GM23248 (cell line): Measurements from ENCODE around the gene ANKLE2. TPM values are rescaled to one million over a fixed set of nuclear protein-coding genes. Genes with fewer than 3 reads are reported as not detected.

ENCODE experiments used
- DNase-seq: peaks from one replicate; pipeline ENCODE4 v3.0.0-alpha.2; 2015
- H2AFZ ChIP-seq: fragments of 200-600 bp; sonication (generic); 2 replicates; pipeline ENCODE4 v1.6.1; 2016; ENCODE audit warnings: antibody characterized with exemption
- H3F3A ChIP-seq: fragments of 200-600 bp; sonication (generic); 2 replicates; pipeline ENCODE4 v1.6.1; 2016; ENCODE audit warnings: mild to moderate bottlenecking, antibody characterized with exemption, mixed run types; ENCODE audit not compliant: insufficient read depth
- H3K27ac ChIP-seq: fragments of 200-600 bp; sonication (generic); 2 replicates; pipeline ENCODE4 v1.5.1; 2016; ENCODE audit warnings: mild to moderate bottlenecking
- H3K27me3 ChIP-seq: fragments of 200-600 bp; sonication (generic); replicated peaks from 2 replicates; pipeline ENCODE4 v1.6.1; 2016; ENCODE audit warnings: mild to moderate bottlenecking; ENCODE audit not compliant: insufficient read depth
- H3K36me3 ChIP-seq: fragments of 200-600 bp; sonication (generic); 2 replicates; pipeline ENCODE4 v1.6.1; 2016; ENCODE audit warnings: low read depth, mild to moderate bottlenecking
- H3K4me1 ChIP-seq: fragments of 200-600 bp; sonication (generic); 2 replicates; pipeline ENCODE4 v1.6.1; 2016; ENCODE audit warnings: mild to moderate bottlenecking; ENCODE audit not compliant: insufficient read depth
- H3K4me2 ChIP-seq: fragments of 200-600 bp; sonication (generic); one replicate; pipeline ENCODE4 v1.6.1; 2016; ENCODE audit warnings: mild to moderate bottlenecking; ENCODE audit not compliant: unreplicated experiment
- H3K4me3 ChIP-seq: fragments of 200-600 bp; sonication (generic); 2 replicates; pipeline ENCODE4 v1.5.1; 2016; ENCODE audit warnings: mild to moderate bottlenecking
- H3K79me2 ChIP-seq: fragments of 200-600 bp; sonication (generic); 2 replicates; pipeline ENCODE4 v1.6.1; 2016; ENCODE audit warnings: mild to moderate bottlenecking; ENCODE audit not compliant: insufficient read depth
- H3K9ac ChIP-seq: fragments of 200-600 bp; sonication (generic); 2 replicates; pipeline ENCODE4 v1.6.1; 2016; ENCODE audit warnings: mild to moderate bottlenecking
- H3K9me2 ChIP-seq: fragments of 200-600 bp; sonication (generic); 2 replicates; pipeline ENCODE4 v1.6.1; 2016; ENCODE audit warnings: mixed run types, mild to moderate bottlenecking, moderate library complexity; ENCODE audit not compliant: insufficient read depth
- H3K9me3 ChIP-seq: fragments of 200-600 bp; sonication (generic); one replicate; pipeline ENCODE4 v1.6.1; 2017; ENCODE audit warnings: low read depth
- H4K20me1 ChIP-seq: fragments of 200-600 bp; sonication (generic); 2 replicates; pipeline ENCODE4 v1.6.0; 2016; ENCODE audit not compliant: insufficient read depth
- EZH2 ChIP-seq: fragments of 200-600 bp; sonication (generic); IDR thresholded peaks from 2 replicates; pipeline ENCODE4 v1.6.1; 2018; ENCODE audit warnings: antibody characterized with exemption, mild to moderate bottlenecking; ENCODE audit not compliant: insufficient read depth, poor library complexity, severe bottlenecking
- EZH2phosphoT487 ChIP-seq: fragments of 200-600 bp; sonication (generic); IDR thresholded peaks from 2 replicates; pipeline ENCODE4 v1.6.1; 2018; ENCODE audit warnings: antibody characterized with exemption, moderate library complexity, mild to moderate bottlenecking, low read depth; ENCODE audit not compliant: insufficient read depth
- WGBS, 2 experiments: methylation state at CpG; one replicate each; pipeline ENCODE4 v1.1.6; 2015 to 2017; ENCODE audit warnings: low lambda C conversion rate in 2 of 2, low coverage in 1 of 2; ENCODE audit errors: missing lambda C conversion rate in 2 of 2; 5-methylcytosine and 5-hydroxymethylcytosine counted together
- in situ Hi-C: fragments of 300-500 bp; cut with MboI; formaldehyde crosslinking; loops from 2 replicates; pipeline ENCODE4 v1.15.0; 2020
- polyA plus RNA-seq: library from polyadenylated mRNA; unstranded; fragments of >200 nt; fragmentation: Nextera tagmentation; extraction: Ambion mirVana; gene quantifications from 2 replicates; pipeline ENCODE4 v1.2.1, GENCODE V29; 2016
- total RNA-seq: library from RNA; depleted of rRNA; stranded (reverse); fragments of >200 nt; shearing (Covaris generic); gene quantifications from 2 replicates; pipeline ENCODE4 v1.2.3, GENCODE V29; 2014

The ANKLE2 gene
- total and polyA plus RNA-seq, 2 experiments from 2014 or later = 49.4 to 69.6 TPM

DNA sequence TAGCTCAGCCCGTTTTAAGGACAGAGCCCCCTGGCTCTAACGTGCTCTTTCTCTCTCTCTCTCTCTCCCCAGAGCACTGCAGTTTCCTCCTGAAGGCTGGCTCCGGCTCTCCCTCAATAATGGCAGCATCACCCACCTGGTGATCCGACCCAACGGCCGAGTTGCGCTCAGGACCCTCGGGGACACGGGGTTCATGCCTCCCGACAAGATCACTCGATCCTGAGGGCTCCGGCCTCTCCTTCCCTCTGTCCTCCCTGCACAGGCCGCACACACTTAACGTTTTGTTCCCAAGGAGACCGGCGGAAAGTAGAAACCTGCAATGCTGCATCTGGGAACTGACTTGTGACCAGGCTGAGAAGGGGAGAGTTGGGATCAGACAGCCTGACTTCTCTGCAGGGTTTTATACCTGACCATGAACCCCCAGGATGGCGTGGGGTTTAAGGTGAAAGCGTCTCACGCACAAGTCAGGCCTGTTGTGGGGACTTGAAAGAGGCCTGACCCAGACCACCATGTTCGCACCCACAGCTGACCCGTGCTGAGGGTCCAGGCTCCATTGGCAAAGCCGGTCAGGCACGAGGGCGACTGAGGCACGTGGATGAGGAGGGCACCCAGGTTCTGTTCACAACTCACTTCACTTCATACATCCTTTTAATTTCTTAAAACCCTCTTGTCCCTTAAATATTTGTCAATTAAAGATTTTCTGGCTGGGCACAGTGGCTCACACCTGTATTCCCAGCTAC is 40.9 kb downstream of the ANKLE2 start:
- Histone ChIP-seq H3K9ac (no peak overlapping the region), H3K4me1 (no peaks in the 10 kb centered on the region), H3K27me3 (no peaks in the 10 kb centered on the region), H3K9me2 (no peaks in the 10 kb centered on the region), H4K20me1 (no peaks in the 10 kb centered on the region), H3K36me3 (peaks cover 36% of the 10 kb centered on the region), H3K4me2 (no peak overlapping the region), H2AFZ (no peak overlapping the region), H3K4me3 (no peak overlapping the region), H3K27ac (no peak overlapping the region), H3K9me3 (no peaks in the 10 kb centered on the region), H3F3A (peaks cover 27% of the 10 kb centered on the region), H3K79me2 (peaks cover 52% of the 10 kb centered on the region)
- no peak for DNase-seq
- TF ChIP-seq EZH2phosphoT487 (no peak), EZH2 (no peak)
- in situ Hi-C loops = no loop called here
- WGBS, 2 experiments = 93 to 94% methylated on average over 25 of the region's 25 CpGs

DNA sequence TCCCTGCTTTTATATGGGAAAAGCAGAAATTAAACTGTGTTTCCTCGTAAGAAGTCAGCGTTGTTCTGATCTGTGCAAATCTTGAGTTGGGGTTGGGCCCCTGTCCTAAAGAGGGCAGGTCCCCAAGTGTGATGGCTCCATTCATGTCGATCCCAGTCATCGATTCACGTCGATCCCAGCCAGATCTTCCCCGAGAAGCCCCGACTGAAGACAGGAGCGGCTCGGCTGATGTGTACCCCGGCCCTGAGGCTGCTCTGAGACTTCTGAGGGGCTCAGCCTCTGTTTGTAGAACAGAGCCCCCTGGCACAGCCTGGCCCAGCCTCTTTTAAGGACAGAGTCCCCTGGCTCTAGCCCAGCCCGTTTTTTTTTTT is 41.7 kb downstream of the ANKLE2 start:
- no peak for TF ChIP-seq EZH2phosphoT487
- Histone ChIP-seq H3F3A (peaks cover 18% of the 10 kb centered on the region), H2AFZ (no peak overlapping the region), H3K36me3 (peaks cover 29% of the 10 kb centered on the region; the same call in 1 of the 2 replicates), H3K27me3 (no peaks in the 10 kb centered on the region), H3K9me3 (no peaks in the 10 kb centered on the region), H3K79me2 (peaks cover 46% of the 10 kb centered on the region), H3K27ac (no peak overlapping the region), H3K4me2 (no peak overlapping the region), H3K9ac (no peak overlapping the region), H3K4me1 (no peaks in the 10 kb centered on the region), H3K4me3 (no peak overlapping the region), H3K9me2 (no peaks in the 10 kb centered on the region), H4K20me1 (no peaks in the 10 kb centered on the region)
- 93 to 94% methylated on average over 12 of the region's 12 CpGs for WGBS, 2 experiments
- in situ Hi-C loops = no loop called here
- no peak for DNase-seq

DNA sequence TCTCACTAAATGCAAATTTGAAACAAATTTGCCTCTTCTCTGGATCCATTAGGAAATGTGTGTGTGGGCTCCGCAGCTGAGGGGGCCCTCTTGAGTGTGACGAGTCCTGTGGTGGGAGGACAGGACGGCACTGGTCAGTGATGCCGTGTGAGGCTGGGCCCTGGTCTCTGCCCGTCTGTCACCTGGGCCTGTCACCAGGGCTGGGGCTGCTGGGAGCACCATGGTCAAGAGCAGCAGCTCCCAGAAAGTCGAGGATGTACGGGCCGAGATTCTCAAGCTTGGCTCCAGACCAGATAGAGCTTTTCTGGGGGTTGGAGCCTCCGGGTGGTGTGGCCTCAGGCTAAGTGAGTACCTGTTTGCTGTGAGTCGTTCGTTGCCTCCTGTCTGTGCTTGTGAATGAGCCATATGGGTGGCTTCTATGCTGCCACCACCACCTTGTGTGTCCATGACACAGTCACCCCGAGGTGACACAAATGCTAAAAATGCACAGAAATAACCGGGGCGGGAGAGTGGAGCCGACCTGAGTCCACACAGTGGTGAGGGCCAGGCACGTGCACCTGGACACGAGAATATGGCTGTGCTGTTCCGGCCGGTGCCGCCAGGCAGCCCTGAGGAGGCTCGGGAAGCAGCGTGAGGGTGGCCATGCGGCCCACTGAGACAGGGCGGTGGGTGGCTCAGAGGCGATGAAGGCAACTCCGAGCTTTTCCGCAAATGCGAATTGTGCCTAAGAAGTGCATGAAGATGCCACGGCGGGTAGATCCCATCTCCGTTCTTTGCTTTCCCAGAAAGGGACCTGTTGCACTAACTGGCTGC is 42.3 kb downstream of the ANKLE2 start:
- no peak for DNase-seq
- H3K36me3 ChIP-seq = peaks cover 28% of the 10 kb centered on the region; the same call in 1 of the 2 replicates
- H3K79me2 ChIP-seq = peaks cover 48% of the 10 kb centered on the region
- in situ Hi-C loops = no loop called here
- H3K9me3 ChIP-seq = no peaks in the 10 kb centered on the region
- no peaks in the 10 kb centered on the region for H3K4me1 ChIP-seq
- no peak overlapping the region for H2AFZ ChIP-seq
- H3F3A ChIP-seq = peaks cover 18% of the 10 kb centered on the region; the same call in 1 of the 2 replicates
- H3K4me3 ChIP-seq = no peak overlapping the region
- H4K20me1 ChIP-seq = no peaks in the 10 kb centered on the region
- no peaks in the 10 kb centered on the region for H3K9me2 ChIP-seq
- no peaks in the 10 kb centered on the region for H3K27me3 ChIP-seq
- no peak overlapping the region for H3K27ac ChIP-seq
- no peak overlapping the region for H3K9ac ChIP-seq
- 87 to 88% methylated on average over 29 to 31 of the region's 31 CpGs for WGBS, 2 experiments
- TF ChIP-seq EZH2 = no peak
- TF ChIP-seq EZH2phosphoT487 = no peak
- H3K4me2 ChIP-seq = no peak overlapping the region

DNA sequence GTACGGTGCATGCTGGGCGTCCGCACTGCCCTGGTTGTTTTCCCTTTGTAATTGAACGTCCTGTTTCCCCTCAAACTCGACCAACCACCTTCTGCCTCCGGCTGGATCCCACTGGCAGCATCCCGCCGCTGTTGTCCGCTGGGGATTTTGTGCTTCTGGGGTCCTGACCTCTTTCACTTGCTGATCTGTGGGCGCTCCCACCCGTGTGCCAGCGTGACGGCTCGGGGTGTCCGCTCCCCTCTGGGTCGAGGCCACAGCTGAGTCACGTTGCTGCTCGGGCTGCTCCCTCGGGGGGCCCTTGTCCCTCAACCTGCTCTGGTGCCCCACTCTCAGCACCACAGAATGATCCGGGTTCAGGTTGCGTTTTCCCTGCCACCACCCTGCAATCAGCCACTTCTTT is 43.0 kb downstream of the ANKLE2 start:
- H3K27ac ChIP-seq = no peak overlapping the region
- no peaks in the 10 kb centered on the region for H3K9me3 ChIP-seq
- WGBS, 2 experiments = 88 to 92% methylated on average over 16 to 21 of the region's 21 CpGs
- no peak for TF ChIP-seq EZH2phosphoT487
- no peak for TF ChIP-seq EZH2
- no peak for DNase-seq
- H3K9me2 ChIP-seq = no peaks in the 10 kb centered on the region
- in situ Hi-C loops = no loop called here
- peaks cover 48% of the 10 kb centered on the region for H3K79me2 ChIP-seq
- H2AFZ ChIP-seq = no peak overlapping the region
- H3K4me2 ChIP-seq = no peak overlapping the region
- peaks cover 17% of the 10 kb centered on the region; the same call in 1 of the 2 replicates for H3F3A ChIP-seq
- H3K36me3 ChIP-seq = peaks cover 22% of the 10 kb centered on the region; the same call in 1 of the 2 replicates
- H3K27me3 ChIP-seq = no peaks in the 10 kb centered on the region
- no peaks in the 10 kb centered on the region for H3K4me1 ChIP-seq
- no peaks in the 10 kb centered on the region for H4K20me1 ChIP-seq
- no peak overlapping the region for H3K9ac ChIP-seq
- no peak overlapping the region for H3K4me3 ChIP-seq
